SK-N-MC (cell line): ENCODE data around the gene SATB2.

Experiments used
- EZH2 ChIP-seq: fragments of 200-600 bp; sonication (generic); IDR thresholded peaks from one replicate; pipeline ENCODE4 v1.6.1; 2017; ENCODE audit warnings: antibody characterized with exemption
- FOXP2 ChIP-seq: optimal IDR thresholded peaks from 2 replicates; pipeline ENCODE3; 2011; ENCODE audit warnings: mild to moderate bottlenecking, moderate library complexity; ENCODE audit not compliant: insufficient read depth; ENCODE audit errors: extremely low read length, control extremely low read depth
- POLR2AphosphoS5 ChIP-seq: IDR thresholded peaks from 2 replicates; pipeline ENCODE4 v1.6.1; 2012; ENCODE audit warnings: mild to moderate bottlenecking, low read depth, low read length, borderline replicate concordance

GRCh38 chr2:199424160-199424559 lies 33.6 kb downstream of the SATB2 start:
- no peak for TF ChIP-seq POLR2AphosphoS5
- TF ChIP-seq EZH2: no peak
- no peak for TF ChIP-seq FOXP2
